AG04449 (cell line): ENCODE data around the gene P4HA3.

ENCODE experiments used
- CTCF ChIA-PET: fragments of 350-600 bp; formaldehyde crosslinking; extraction: SDS; loops from one replicate; lab custom pipeline; 2021; ENCODE audit warnings: antibody characterized with exemption; lab: Yijun Ruan, JAX
- POLR2A ChIA-PET: fragments of 400-600, 350-600 bp; formaldehyde crosslinking; extraction: SDS; loops from one replicate; lab custom pipeline; 2020; ENCODE audit warnings: antibody characterized with exemption, inconsistent platforms; lab: Yijun Ruan, JAX
- DNase-seq: peaks from one replicate; pipeline ENCODE4 v3.0.0-alpha.2; 2010; ENCODE audit warnings: low read depth, low spot score
- H3K4me3 ChIP-seq: 2 replicates; pipeline ENCODE4 v1.5.1; 2011; ENCODE audit warnings: low read depth, mild to moderate bottlenecking, control low read depth, low read length
- TF ChIP-seq, protein P1 (sequence below): IDR thresholded peaks from one replicate; pipeline ENCODE4 v1.5.1; 2011; ENCODE audit warnings: mild to moderate bottlenecking, moderate library complexity, low read length, control low read depth, inconsistent platforms; ENCODE audit not compliant: insufficient read depth; ENCODE audit errors: missing control alignments

Gene P4HA3

DNA sequence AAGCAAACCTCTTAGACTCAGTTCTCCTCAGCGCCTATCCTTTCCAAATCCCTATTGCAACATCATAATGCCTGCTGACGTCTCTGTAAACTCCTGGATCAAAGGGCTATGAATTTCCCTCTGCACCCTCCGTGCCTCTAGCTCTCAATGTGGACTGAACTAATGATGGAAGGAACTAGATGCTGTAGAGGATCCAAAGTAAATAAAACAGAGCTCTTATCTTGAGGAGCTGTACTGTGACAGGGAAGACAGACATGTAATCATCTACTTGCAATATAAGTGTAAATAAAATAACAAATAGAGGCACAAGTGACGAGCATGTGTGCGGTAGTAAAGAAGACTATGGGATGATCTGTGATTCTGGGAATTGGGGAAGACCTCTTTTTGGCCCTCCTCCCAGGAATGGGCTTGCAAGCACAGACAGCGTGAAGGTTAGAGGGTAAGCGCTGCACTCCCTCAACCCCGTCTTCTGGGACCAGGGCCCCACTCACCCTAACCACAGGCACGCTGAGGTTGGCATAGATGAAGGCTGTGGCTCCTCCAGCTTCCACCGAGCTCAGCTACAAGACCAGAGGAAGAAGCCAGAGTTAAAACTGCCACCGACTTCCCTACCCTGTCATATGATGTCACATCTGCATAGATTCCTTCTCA is 42.2 kb downstream of the P4HA3 start:
- POLR2A ChIA-PET: interaction anchor here (1.7 kb wide), 1 partner anchor 9 kb away, joined by 6 read pairs; no protein-coding TSS in a partner anchor
- TF ChIP-seq, protein P1, sequence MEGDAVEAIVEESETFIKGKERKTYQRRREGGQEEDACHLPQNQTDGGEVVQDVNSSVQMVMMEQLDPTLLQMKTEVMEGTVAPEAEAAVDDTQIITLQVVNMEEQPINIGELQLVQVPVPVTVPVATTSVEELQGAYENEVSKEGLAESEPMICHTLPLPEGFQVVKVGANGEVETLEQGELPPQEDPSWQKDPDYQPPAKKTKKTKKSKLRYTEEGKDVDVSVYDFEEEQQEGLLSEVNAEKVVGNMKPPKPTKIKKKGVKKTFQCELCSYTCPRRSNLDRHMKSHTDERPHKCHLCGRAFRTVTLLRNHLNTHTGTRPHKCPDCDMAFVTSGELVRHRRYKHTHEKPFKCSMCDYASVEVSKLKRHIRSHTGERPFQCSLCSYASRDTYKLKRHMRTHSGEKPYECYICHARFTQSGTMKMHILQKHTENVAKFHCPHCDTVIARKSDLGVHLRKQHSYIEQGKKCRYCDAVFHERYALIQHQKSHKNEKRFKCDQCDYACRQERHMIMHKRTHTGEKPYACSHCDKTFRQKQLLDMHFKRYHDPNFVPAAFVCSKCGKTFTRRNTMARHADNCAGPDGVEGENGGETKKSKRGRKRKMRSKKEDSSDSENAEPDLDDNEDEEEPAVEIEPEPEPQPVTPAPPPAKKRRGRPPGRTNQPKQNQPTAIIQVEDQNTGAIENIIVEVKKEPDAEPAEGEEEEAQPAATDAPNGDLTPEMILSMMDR: no peak

GRCh38 chr11:74268456-74268855 is 43.0 kb downstream of the P4HA3 start:
- ChIA-PET CTCF (interaction anchor here (1.0 to 5.2 kb wide), 7 partner anchors 9 to 185 kb away, joined by 4 to 22 read pairs (median 7); no protein-coding TSS in a partner anchor), POLR2A (interaction anchor here (0.6 kb wide), 1 partner anchor 10 kb away, joined by 3 read pairs; no protein-coding TSS in a partner anchor)
- no peak overlapping the region for H3K4me3 ChIP-seq
- DNase-seq: no peak
- TF ChIP-seq, protein P1: no peak

More for the DNA sequence above, 42.2 kb downstream of the P4HA3 start:
- CTCF ChIA-PET: interaction anchor here (1.0 to 5.2 kb wide), 7 partner anchors 9 to 184 kb away, joined by 4 to 22 read pairs (median 7); no protein-coding TSS in a partner anchor
- H3K4me3 ChIP-seq: no peak overlapping the region
- DNase-seq: no peak

- no peak overlapping the region for H3K4me3 ChIP-seq
- POLR2A ChIA-PET: no interaction called here
- DNase-seq: no peak
- TF ChIP-seq, protein P1: no peak
- CTCF ChIA-PET: interaction anchor here (0.8 to 3.9 kb wide), 5 partner anchors 8 to 182 kb away, joined by 3 to 31 read pairs (median 4); no protein-coding TSS in a partner anchor
Measured at GRCh38 chr11:74267014-74267413, 44.4 kb downstream of the P4HA3 start.

GRCh38 chr11:74265256-74265655 is 46.2 kb downstream of the P4HA3 start:
- no peak for DNase-seq
- CTCF ChIA-PET: interaction anchor here (1.5 to 22.4 kb wide), 3 partner anchors 9 to 180 kb away, joined by 4 to 674 read pairs (median 31); no protein-coding TSS in a partner anchor
- H3K4me3 ChIP-seq: no peak overlapping the region
- TF ChIP-seq, protein P1: no peak
- POLR2A ChIA-PET: no interaction called here

- ChIA-PET POLR2A (no interaction called here), CTCF (interaction anchor here (1.3 to 22.4 kb wide), 3 partner anchors 10 to 183 kb away, joined by 3 to 674 read pairs (median 110); no protein-coding TSS in a partner anchor)
- H3K4me3 ChIP-seq: no peak overlapping the region
- TF ChIP-seq, protein P1: no peak
- DNase-seq: no peak
Measured at GRCh38 chr11:74262725-74263124, 48.7 kb downstream of the P4HA3 start.

- no peak for DNase-seq
- POLR2A ChIA-PET: no interaction called here
- TF ChIP-seq, protein P1: no peak
- CTCF ChIA-PET: interaction anchor here (0.6 to 22.4 kb wide), 9 partner anchors 9 to 187 kb away, joined by 3 to 674 read pairs (median 4); partner anchors contain the start of gene PGM2L1
- H3K4me3 ChIP-seq: no peak overlapping the region
Measured at GRCh38 chr11:74257959-74258553, 53.4 kb downstream of the P4HA3 start.
